BJ (cell line): ENCODE results near the gene OR6J1. TPM values are rescaled to one million over a fixed set of nuclear protein-coding genes. Genes with fewer than 3 reads are reported as not detected.

Source experiments
- CTCF ChIA-PET: fragments of 350-600 bp; formaldehyde crosslinking; extraction: SDS; loops from one replicate; lab custom pipeline; 2021; ENCODE audit warnings: antibody characterized with exemption, inconsistent platforms; lab: Yijun Ruan, JAX
- POLR2A ChIA-PET: fragments of 300-600 bp; sonication (Branson Sonifier 250); formaldehyde crosslinking; extraction: SDS; loops from one replicate; lab custom pipeline; 2021; ENCODE audit warnings: antibody characterized with exemption; lab: Charles Lee
- DNase-seq: peaks from one replicate; pipeline ENCODE4 v3.0.0-alpha.2; 2011; ENCODE audit warnings: low read depth
- H3K27me3 ChIP-seq: 2 replicates; pipeline ENCODE4 v1.6.0; 2011; ENCODE audit warnings: low read length; ENCODE audit not compliant: control insufficient read depth, insufficient read depth
- H3K36me3 ChIP-seq: 2 replicates; pipeline ENCODE4 v1.5.1; 2011; ENCODE audit warnings: low read length; ENCODE audit not compliant: control insufficient read depth, insufficient read depth
- H3K4me3 ChIP-seq: 2 replicates; pipeline ENCODE4 v1.5.1; 2011; ENCODE audit warnings: low read depth, mild to moderate bottlenecking, control low read depth, low read length
- polyA plus RNA-seq: library from polyadenylated mRNA; depleted of rRNA; stranded (reverse); fragments of >200 nt; gene quantifications from 2 replicates; pipeline ENCODE4 v1.2.3, GENCODE V29; 2011
- TF ChIP-seq, protein P1 (sequence below): IDR thresholded peaks from 2 replicates; pipeline ENCODE4 v1.5.1; 2011; ENCODE audit warnings: low read depth, mild to moderate bottlenecking, control low read depth, inconsistent platforms, low read length, moderate library complexity; ENCODE audit not compliant: insufficient read depth

The OR6J1 gene
- polyA plus RNA-seq, 1 experiment = not detected

DNA sequence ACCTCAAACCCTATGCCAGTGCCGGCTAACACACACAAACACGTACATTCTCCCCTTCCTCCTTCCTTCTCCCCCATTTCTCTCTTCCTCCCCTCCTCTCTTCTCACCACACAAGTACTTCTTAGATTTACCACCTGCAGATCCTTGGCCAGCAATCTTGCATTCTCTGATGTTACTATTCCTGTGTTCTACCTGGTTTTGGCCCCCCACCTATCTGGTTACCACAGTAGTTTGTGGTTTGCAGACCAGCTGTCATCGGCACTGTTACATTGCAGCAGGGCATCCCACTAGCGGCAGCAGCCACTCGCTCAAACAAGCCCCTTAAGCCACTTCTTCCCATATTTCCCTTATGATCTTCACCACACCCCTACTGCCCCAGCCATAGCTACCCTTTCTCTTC, 42.2 kb downstream of the OR6J1 start:
- Histone ChIP-seq H3K27me3 (no peaks in the 10 kb centered on the region), H3K4me3 (no peak overlapping the region), H3K36me3 (peaks cover 34% of the 10 kb centered on the region)
- no peak for DNase-seq
- ChIA-PET POLR2A (interaction anchor here (1.0 kb wide), 1 partner anchor 13 kb away, joined by 3 read pairs; the partner anchor contains the start of gene DAD1), CTCF (interaction anchor here (3.0 to 6.3 kb wide), 3 partner anchors 10 to 51 kb away, joined by 16 to 45 read pairs (median 26); partner anchors contain the start of gene DAD1)
- TF ChIP-seq, protein P1, sequence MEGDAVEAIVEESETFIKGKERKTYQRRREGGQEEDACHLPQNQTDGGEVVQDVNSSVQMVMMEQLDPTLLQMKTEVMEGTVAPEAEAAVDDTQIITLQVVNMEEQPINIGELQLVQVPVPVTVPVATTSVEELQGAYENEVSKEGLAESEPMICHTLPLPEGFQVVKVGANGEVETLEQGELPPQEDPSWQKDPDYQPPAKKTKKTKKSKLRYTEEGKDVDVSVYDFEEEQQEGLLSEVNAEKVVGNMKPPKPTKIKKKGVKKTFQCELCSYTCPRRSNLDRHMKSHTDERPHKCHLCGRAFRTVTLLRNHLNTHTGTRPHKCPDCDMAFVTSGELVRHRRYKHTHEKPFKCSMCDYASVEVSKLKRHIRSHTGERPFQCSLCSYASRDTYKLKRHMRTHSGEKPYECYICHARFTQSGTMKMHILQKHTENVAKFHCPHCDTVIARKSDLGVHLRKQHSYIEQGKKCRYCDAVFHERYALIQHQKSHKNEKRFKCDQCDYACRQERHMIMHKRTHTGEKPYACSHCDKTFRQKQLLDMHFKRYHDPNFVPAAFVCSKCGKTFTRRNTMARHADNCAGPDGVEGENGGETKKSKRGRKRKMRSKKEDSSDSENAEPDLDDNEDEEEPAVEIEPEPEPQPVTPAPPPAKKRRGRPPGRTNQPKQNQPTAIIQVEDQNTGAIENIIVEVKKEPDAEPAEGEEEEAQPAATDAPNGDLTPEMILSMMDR = no peak

DNA sequence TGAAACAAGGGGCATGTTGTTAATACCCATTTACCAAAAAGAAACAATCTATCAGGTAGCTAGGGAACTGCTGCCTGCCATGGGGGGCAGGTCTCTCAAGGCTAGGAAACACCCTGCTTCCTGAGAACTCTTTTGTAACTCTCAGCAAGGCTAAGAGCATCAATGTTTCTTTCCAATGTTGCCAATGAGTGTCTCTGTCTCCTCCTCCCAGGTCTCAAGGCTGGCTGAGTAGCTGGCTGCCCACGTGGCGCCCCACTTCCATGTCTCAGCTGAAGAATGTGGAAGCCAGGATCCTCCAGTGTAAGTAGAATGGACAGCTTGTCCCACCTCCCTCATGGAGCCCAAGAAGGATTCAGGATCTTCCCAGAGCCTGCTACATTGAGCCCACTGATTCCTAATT, 42.7 kb downstream of the OR6J1 start:
- TF ChIP-seq, protein P1 = no peak
- H3K4me3 ChIP-seq = no peak overlapping the region
- CTCF ChIA-PET = interaction anchor here (1.1 to 6.3 kb wide), 4 partner anchors 11 to 52 kb away, joined by 3 to 45 read pairs (median 21); partner anchors contain the start of gene DAD1
- POLR2A ChIA-PET = no interaction called here
- no peak for DNase-seq
- H3K36me3 ChIP-seq = peaks cover 33% of the 10 kb centered on the region
- no peaks in the 10 kb centered on the region for H3K27me3 ChIP-seq

DNA sequence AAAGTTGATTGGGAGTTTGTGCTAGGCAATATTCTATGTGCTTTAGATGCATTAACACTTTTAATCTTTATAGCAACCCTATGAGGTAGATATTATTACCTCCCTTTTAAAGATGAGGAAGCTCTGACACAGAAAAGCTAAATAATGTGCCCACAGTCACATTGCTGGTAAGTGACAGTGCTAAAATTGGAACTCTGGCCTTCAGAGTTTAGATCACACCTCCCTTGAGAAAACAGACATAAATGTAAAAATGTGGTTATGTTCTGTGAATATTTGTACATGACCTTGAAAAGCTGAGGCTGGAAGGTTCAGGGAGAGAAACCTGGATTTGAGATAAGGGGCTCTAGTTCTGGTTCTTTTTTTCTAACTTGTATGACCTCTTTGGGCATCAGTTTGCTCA, 44.1 kb downstream of the OR6J1 start:
- TF ChIP-seq, protein P1 = no peak
- Histone ChIP-seq H3K4me3 (no peak overlapping the region), H3K27me3 (no peaks in the 10 kb centered on the region), H3K36me3 (peaks cover 21% of the 10 kb centered on the region)
- ChIA-PET POLR2A (interaction anchor here (0.5 kb wide), 1 partner anchor 21 kb away, joined by 3 read pairs; no protein-coding TSS in a partner anchor), CTCF (interaction anchor here (0.6 to 6.3 kb wide), 8 partner anchors 10 to 950 kb away, joined by 3 to 45 read pairs (median 12); partner anchors contain the start of gene DAD1)
- no peak for DNase-seq

DNA sequence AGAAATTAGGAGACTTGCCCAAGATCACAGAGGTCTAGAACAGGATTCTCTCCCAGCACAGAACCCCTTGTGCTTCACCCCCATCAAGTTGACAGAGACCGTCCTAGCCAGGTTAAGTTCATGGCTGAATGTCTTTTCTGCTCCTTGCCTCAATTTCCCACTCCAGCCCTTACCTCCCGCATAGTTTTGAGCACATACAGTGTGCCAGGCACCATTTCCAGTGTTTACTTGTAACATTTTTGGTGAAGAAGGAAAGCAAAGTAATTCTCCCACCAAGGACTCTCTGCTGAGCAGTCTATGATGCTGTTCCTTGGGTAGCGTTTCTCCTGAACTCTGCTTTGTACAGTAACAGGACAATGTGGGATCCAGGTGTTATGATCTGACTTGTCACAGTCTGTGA, 44.8 kb downstream of the OR6J1 start:
- Histone ChIP-seq H3K4me3 (peak overlapping the region; percentile 95), H3K27me3 (no peaks in the 10 kb centered on the region), H3K36me3 (peaks cover 17% of the 10 kb centered on the region)
- CTCF ChIA-PET = interaction anchor here (0.8 to 6.3 kb wide), 9 partner anchors 8 to 54 kb away, joined by 3 to 45 read pairs (median 10); partner anchors contain the start of gene DAD1
- TF ChIP-seq, protein P1 = no peak
- DNase-seq = no peak
- POLR2A ChIA-PET = interaction anchor here (1.0 to 2.0 kb wide), 3 partner anchors 8 to 15 kb away, joined by 4 to 5 read pairs (median 4); no protein-coding TSS in a partner anchor

DNA sequence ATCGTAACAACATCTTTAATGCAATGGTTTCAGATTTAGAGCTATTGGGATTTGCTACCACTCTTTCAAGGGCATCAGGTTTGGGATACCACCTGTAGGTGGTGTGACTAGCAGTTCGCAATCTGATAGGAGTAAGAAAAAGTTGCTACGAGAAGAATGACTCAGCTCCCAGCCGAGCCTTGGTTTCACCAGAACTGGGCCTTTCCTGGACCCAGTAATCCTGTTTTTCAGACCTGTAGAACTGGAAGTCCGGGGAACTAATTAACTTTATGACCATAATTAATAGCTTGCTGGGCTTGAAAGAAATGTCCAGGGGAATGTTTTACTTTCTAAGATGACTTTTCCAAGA, 45.3 kb downstream of the OR6J1 start:
- H3K36me3 ChIP-seq = peaks cover 17% of the 10 kb centered on the region
- CTCF ChIA-PET = interaction anchor here (0.8 to 6.3 kb wide), 9 partner anchors 9 to 54 kb away, joined by 3 to 45 read pairs (median 10); partner anchors contain the start of gene DAD1
- peak overlapping the region; percentile 95 for H3K4me3 ChIP-seq
- H3K27me3 ChIP-seq = peaks cover 2% of the 10 kb centered on the region
- POLR2A ChIA-PET = interaction anchor here (1.0 to 2.0 kb wide), 3 partner anchors 9 to 14 kb away, joined by 4 to 5 read pairs (median 4); no protein-coding TSS in a partner anchor
- TF ChIP-seq, protein P1 = peak; percentile 45
- no peak for DNase-seq
